Upper lobe of left lung (tissue), 6 donors: ENCODE data around the gene FXR1. TPM values are rescaled to one million over a fixed set of nuclear protein-coding genes. Genes with fewer than 3 reads are reported as not detected.

Source experiments
- ATAC-seq, 2 donors: fragments of 200-7000 bp; cut with Tn5 transposase; one replicate each; pipeline ENCODE4 v1.9.1; 2022; ENCODE audit warnings: mild to moderate bottlenecking in 2 of 2, moderate library complexity in 2 of 2; ENCODE audit not compliant: low FRiP score in 2 of 2
- DNase-seq, 2 donors: peaks; one replicate each; pipeline ENCODE4 v3.0.0-alpha.2; 2019 to 2020
- H3K27ac ChIP-seq, 4 donors: fragments of 200-600 bp; sonication (generic); one replicate each; pipeline ENCODE4 v1.5.1; 2016 to 2019
- H3K27me3 ChIP-seq, 4 donors: fragments of 200-600 bp; sonication (generic); one replicate each; pipeline ENCODE4 v1.5.1; 2017 to 2019
- H3K36me3 ChIP-seq, 4 donors: fragments of 200-600 bp; sonication (generic); one replicate each; pipeline ENCODE4 v1.5.1; 2016 to 2019
- H3K4me1 ChIP-seq, 4 donors: fragments of 200-600 bp; sonication (generic); one replicate each; pipeline ENCODE4 v1.5.1; 2018 to 2019
- H3K4me3 ChIP-seq, 4 donors: fragments of 200-600 bp; sonication (generic); one replicate each; pipeline ENCODE4 v1.5.1; 2017 to 2019; ENCODE audit warnings: mild to moderate bottlenecking in 2 of 4, moderate library complexity in 1 of 4
- H3K9me3 ChIP-seq, 4 donors: fragments of 200-600 bp; sonication (generic); one replicate each; pipeline ENCODE4 v1.5.1; 2018 to 2019
- EP300 ChIP-seq, 4 donors: sonication (generic); formaldehyde crosslinking; IDR thresholded peaks; one replicate each; pipeline ENCODE4 v1.5.1; 2017; ENCODE audit warnings: antibody characterized with exemption in 4 of 4, control low read depth in 2 of 4
- POLR2A ChIP-seq, 4 donors: fragments of 450-650 bp; IDR thresholded peaks; one replicate each; pipeline ENCODE4 v1.5.1; 2016 to 2017; ENCODE audit warnings: antibody characterized with exemption in 4 of 4, mild to moderate bottlenecking in 2 of 4
- POLR2AphosphoS5 ChIP-seq, 2 donors: sonication (generic); formaldehyde crosslinking; IDR thresholded peaks; one replicate each; pipeline ENCODE4 v1.5.1; 2017; ENCODE audit warnings: antibody characterized with exemption in 2 of 2
- total RNA-seq, 6 donors: library from RNA; depleted of rRNA in 4 of 6; stranded (reverse); fragments of >200 nt in 4 of 6; gene quantifications; one replicate each; pipeline versions ENCODE4 v1.1.0 to v1.2.1, GENCODE V29; 2016 to 2021
- TF ChIP-seq, protein P1 (sequence below), 6 experiments: fragments of 450-650 bp in 4 of 6; fragments of 200-600 bp in 2 of 6; sonication (generic) in 2 of 6; IDR thresholded peaks; one replicate each; pipeline ENCODE4 v1.5.1; 2016 to 2019; ENCODE audit warnings: antibody characterized with exemption in 6 of 6
- donor health status: DM: no; HTN: no; CAD: no; lungs with moderate emphysema.
- donor health status: DM: no; HTN: yes; CAD: no; lungs with severe emphysema.

FXR1 gene
- total RNA-seq, 6 donors from 2014 or later, result 74.9 to 145 (median 88.3) TPM

- no peak for DNase-seq
- TF ChIP-seq, protein P1, sequence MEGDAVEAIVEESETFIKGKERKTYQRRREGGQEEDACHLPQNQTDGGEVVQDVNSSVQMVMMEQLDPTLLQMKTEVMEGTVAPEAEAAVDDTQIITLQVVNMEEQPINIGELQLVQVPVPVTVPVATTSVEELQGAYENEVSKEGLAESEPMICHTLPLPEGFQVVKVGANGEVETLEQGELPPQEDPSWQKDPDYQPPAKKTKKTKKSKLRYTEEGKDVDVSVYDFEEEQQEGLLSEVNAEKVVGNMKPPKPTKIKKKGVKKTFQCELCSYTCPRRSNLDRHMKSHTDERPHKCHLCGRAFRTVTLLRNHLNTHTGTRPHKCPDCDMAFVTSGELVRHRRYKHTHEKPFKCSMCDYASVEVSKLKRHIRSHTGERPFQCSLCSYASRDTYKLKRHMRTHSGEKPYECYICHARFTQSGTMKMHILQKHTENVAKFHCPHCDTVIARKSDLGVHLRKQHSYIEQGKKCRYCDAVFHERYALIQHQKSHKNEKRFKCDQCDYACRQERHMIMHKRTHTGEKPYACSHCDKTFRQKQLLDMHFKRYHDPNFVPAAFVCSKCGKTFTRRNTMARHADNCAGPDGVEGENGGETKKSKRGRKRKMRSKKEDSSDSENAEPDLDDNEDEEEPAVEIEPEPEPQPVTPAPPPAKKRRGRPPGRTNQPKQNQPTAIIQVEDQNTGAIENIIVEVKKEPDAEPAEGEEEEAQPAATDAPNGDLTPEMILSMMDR (IDR thresholded peaks at IDR 0.05), result no peak
- TF ChIP-seq POLR2A (IDR thresholded peaks at IDR 0.05) (no peak), EP300 (IDR thresholded peaks at IDR 0.05) (no peak), POLR2AphosphoS5 (IDR thresholded peaks at IDR 0.05) (no peak)
- Histone ChIP-seq H3K4me1 (no peaks in the 10 kb centered on the region), H3K27ac (no peak overlapping the region), H3K9me3 (peaks cover 0 to 12% (median 8%) of the 10 kb centered on the region in 4 donors), H3K27me3 (no peaks in the 10 kb centered on the region), H3K4me3 (no peak overlapping the region), H3K36me3 (no peaks in the 10 kb centered on the region)
- ATAC-seq, result no peak
Measured at GRCh38 chr3:181025204-181025603, 112.7 kb downstream of the FXR1 start.

GRCh38 chr3:181030948-181031347 lies 118.5 kb downstream of the FXR1 start:
- Histone ChIP-seq H3K27me3 (no peaks in the 10 kb centered on the region), H3K4me1 (no peaks in the 10 kb centered on the region), H3K4me3 (no peak overlapping the region), H3K27ac (no peak overlapping the region), H3K9me3 (no peaks in the 10 kb centered on the region), H3K36me3 (no peaks in the 10 kb centered on the region)
- DNase-seq, result no peak
- no peak for ATAC-seq
- no peak for TF ChIP-seq POLR2AphosphoS5 (IDR thresholded peaks at IDR 0.05)
- no peak for TF ChIP-seq POLR2A (IDR thresholded peaks at IDR 0.05)
- no peak for TF ChIP-seq EP300 (IDR thresholded peaks at IDR 0.05)
- TF ChIP-seq, protein P1 (IDR thresholded peaks at IDR 0.05), result no peak

Other genes with a start within 250 kb of the FXR1 start
- 10 to 100 TPM in 1 of 6 donors, 1 to 10 TPM in 3, under 1 TPM in 2; 0.34 to 18.2 (median 1.5) TPM for gene CCDC39, start 233.2 kb upstream of the FXR1 start, total RNA-seq
- gene DNAJC19, start 77.1 kb downstream of the FXR1 start, total RNA-seq, result 10 to 100 TPM in 5 of 6 donors, 1 to 10 TPM in 1; 8.0 to 43.5 (median 36.0) TPM